Natural killer cell treated with Interleukin-12 subunit alpha and Interleukin-12 subunit beta and Interleukin-15 and Interleukin-18, amount 100 ng/mL, for 72 hours (primary cell): ENCODE results near the gene ITGB8. TPM values are rescaled to one million over a fixed set of nuclear protein-coding genes. Genes with fewer than 3 reads are reported as not detected.

Experiments used
- ATAC-seq, 2 donors: fragments of 150-1000 bp; cut with Tn5 transposase in 1 of 2; sonication (Bioruptor Pico), chemical (Tn5 transposase) in 1 of 2; 2 replicates each; pipeline ENCODE4 v1.10.0; 2021
- DNase-seq: peaks from one replicate; pipeline ENCODE4 v3.0.0; 2022; ENCODE audit warnings: low spot score
- H3K27ac Mint-ChIP-seq, 2 donors: 1 replicate in 1 of 2; 2 replicates in 1 of 2; pipeline ENCODE4 v1.8.0; 2022; ENCODE audit warnings: mixed read lengths in 2 of 2, mild to moderate bottlenecking in 1 of 2, moderate library complexity in 1 of 2
- H3K27me3 Mint-ChIP-seq, 2 donors: 1 replicate in 1 of 2; 2 replicates in 1 of 2; pipeline ENCODE4 v1.8.0; 2022; ENCODE audit warnings: mixed read lengths in 2 of 2
- H3K36me3 Mint-ChIP-seq: one replicate; pipeline ENCODE4 v1.8.0; 2022; ENCODE audit warnings: mixed read lengths
- H3K4me1 Mint-ChIP-seq, 2 donors: 1 replicate in 1 of 2; 2 replicates in 1 of 2; pipeline ENCODE4 v1.8.0; 2022; ENCODE audit warnings: low read depth in 2 of 2, mixed read lengths in 2 of 2, mild to moderate bottlenecking in 1 of 2
- H3K4me3 Mint-ChIP-seq: one replicate; pipeline ENCODE4 v1.8.0; 2022; ENCODE audit warnings: mixed read lengths
- H3K9me3 Mint-ChIP-seq: 2 replicates; pipeline ENCODE4 v1.8.0; 2022; ENCODE audit warnings: mixed read lengths
- total RNA-seq, 2 donors: library from RNA; stranded (reverse); gene quantifications; one replicate each; pipeline ENCODE4 v1.2.3, GENCODE V29; 2022

The ITGB8 gene
- total RNA-seq, 2 donors from 2014 or later: 0.10 to 1.3 TPM

GRCh38 chr7:20354610-20355528 is 24.2 kb downstream of the ITGB8 start:
- no peaks in the 10 kb centered on the region for H3K9me3 Mint-ChIP-seq
- peak in 1 of 2 donors; percentile 24 for ATAC-seq

GRCh38 chr7:20358106-20358505 is 27.4 kb downstream of the ITGB8 start:
- Mint-ChIP-seq H3K9me3 (peaks cover 3% of the 10 kb centered on the region), H3K36me3 (no peaks in the 10 kb centered on the region), H3K27me3 (peaks cover 0 to 2% of the 10 kb centered on the region in 2 donors), H3K4me3 (no peak overlapping the region), H3K27ac (no peak overlapping the region), H3K4me1 (no peaks in the 10 kb centered on the region)
- ATAC-seq (no peak), DNase-seq (no peak)

More at GRCh38 chr7:20354610-20355528, 24.2 kb downstream of the ITGB8 start:
- no peak for DNase-seq
- no peaks in the 10 kb centered on the region for H3K4me1 Mint-ChIP-seq
- no peaks in the 10 kb centered on the region for H3K36me3 Mint-ChIP-seq
- no peak overlapping the region for H3K4me3 Mint-ChIP-seq
- no peak overlapping the region for H3K27ac Mint-ChIP-seq
- no peaks in the 10 kb centered on the region for H3K27me3 Mint-ChIP-seq

GRCh38 chr7:20358762-20359282 is 28.1 kb downstream of the ITGB8 start:
- H3K27me3 Mint-ChIP-seq: peaks cover 0 to 2% of the 10 kb centered on the region in 2 donors
- H3K4me1 Mint-ChIP-seq: no peaks in the 10 kb centered on the region
- no peak overlapping the region for H3K27ac Mint-ChIP-seq
- DNase-seq: no peak
- H3K36me3 Mint-ChIP-seq: no peaks in the 10 kb centered on the region
- no peak for ATAC-seq
- H3K4me3 Mint-ChIP-seq: no peak overlapping the region
- peaks cover 3% of the 10 kb centered on the region for H3K9me3 Mint-ChIP-seq

GRCh38 chr7:20359341-20359963 is 28.8 kb downstream of the ITGB8 start:
- H3K4me1 Mint-ChIP-seq: no peaks in the 10 kb centered on the region
- no peak for ATAC-seq
- no peaks in the 10 kb centered on the region for H3K36me3 Mint-ChIP-seq
- H3K27me3 Mint-ChIP-seq: peaks cover 0 to 2% of the 10 kb centered on the region in 2 donors
- DNase-seq: no peak
- no peak overlapping the region for H3K4me3 Mint-ChIP-seq
- peaks cover 3% of the 10 kb centered on the region for H3K9me3 Mint-ChIP-seq
- H3K27ac Mint-ChIP-seq: no peak overlapping the region

- Mint-ChIP-seq H3K36me3 (no peaks in the 10 kb centered on the region), H3K9me3 (peaks cover 4% of the 10 kb centered on the region), H3K4me1 (no peaks in the 10 kb centered on the region), H3K27me3 (peaks cover 0 to 2% of the 10 kb centered on the region in 2 donors), H3K4me3 (no peak overlapping the region), H3K27ac (no peak overlapping the region)
- no peak for DNase-seq
- ATAC-seq: no peak
These were observed 32.0 kb downstream of the ITGB8 start for GRCh38 chr7:20362574-20363253.

- Mint-ChIP-seq H3K36me3 (no peaks in the 10 kb centered on the region), H3K9me3 (peaks cover 7% of the 10 kb centered on the region), H3K27me3 (peaks cover 0 to 2% of the 10 kb centered on the region in 2 donors), H3K4me1 (no peaks in the 10 kb centered on the region), H3K4me3 (no peak overlapping the region), H3K27ac (no peak overlapping the region)
- ATAC-seq: no peak
- no peak for DNase-seq
These were observed 34.0 kb downstream of the ITGB8 start for GRCh38 chr7:20364571-20365196.

- Mint-ChIP-seq H3K4me3 (no peak overlapping the region), H3K4me1 (no peaks in the 10 kb centered on the region), H3K36me3 (no peaks in the 10 kb centered on the region), H3K27ac (no peak overlapping the region), H3K9me3 (peaks cover 7% of the 10 kb centered on the region), H3K27me3 (peaks cover 0 to 2% of the 10 kb centered on the region in 2 donors)
- no peak for ATAC-seq
- DNase-seq: no peak
These were observed 34.8 kb downstream of the ITGB8 start for GRCh38 chr7:20365486-20365885.

- no peaks in the 10 kb centered on the region for H3K4me1 Mint-ChIP-seq
- H3K27ac Mint-ChIP-seq: no peak overlapping the region
- ATAC-seq: no peak
- H3K36me3 Mint-ChIP-seq: no peaks in the 10 kb centered on the region
- peaks cover 8% of the 10 kb centered on the region for H3K9me3 Mint-ChIP-seq
- no peaks in the 10 kb centered on the region for H3K27me3 Mint-ChIP-seq
- DNase-seq: no peak
- no peak overlapping the region for H3K4me3 Mint-ChIP-seq
These were observed 43.7 kb downstream of the ITGB8 start for GRCh38 chr7:20374399-20374798.

- H3K4me1 Mint-ChIP-seq: no peaks in the 10 kb centered on the region
- ATAC-seq (no peak), DNase-seq (no peak)
- H3K36me3 Mint-ChIP-seq: no peaks in the 10 kb centered on the region
- no peak overlapping the region for H3K27ac Mint-ChIP-seq
- no peak overlapping the region for H3K4me3 Mint-ChIP-seq
- H3K27me3 Mint-ChIP-seq: no peaks in the 10 kb centered on the region
- H3K9me3 Mint-ChIP-seq: peaks cover 8% of the 10 kb centered on the region
These were observed 46.1 kb downstream of the ITGB8 start for GRCh38 chr7:20376796-20377195.

- DNase-seq: no peak
- H3K27me3 Mint-ChIP-seq: no peaks in the 10 kb centered on the region
- H3K27ac Mint-ChIP-seq: no peak overlapping the region
- no peaks in the 10 kb centered on the region for H3K4me1 Mint-ChIP-seq
- no peaks in the 10 kb centered on the region for H3K9me3 Mint-ChIP-seq
- no peaks in the 10 kb centered on the region for H3K36me3 Mint-ChIP-seq
- H3K4me3 Mint-ChIP-seq: no peak overlapping the region
- ATAC-seq: no peak
These were observed 50.8 kb downstream of the ITGB8 start for GRCh38 chr7:20381406-20382034.

GRCh38 chr7:20383351-20383750 is 52.7 kb downstream of the ITGB8 start:
- no peaks in the 10 kb centered on the region for H3K27me3 Mint-ChIP-seq
- H3K4me3 Mint-ChIP-seq: no peak overlapping the region
- no peak for DNase-seq
- no peaks in the 10 kb centered on the region for H3K36me3 Mint-ChIP-seq
- H3K27ac Mint-ChIP-seq: no peak overlapping the region
- no peaks in the 10 kb centered on the region for H3K4me1 Mint-ChIP-seq
- ATAC-seq: no peak
- H3K9me3 Mint-ChIP-seq: no peaks in the 10 kb centered on the region

- no peak for ATAC-seq
- H3K27me3 Mint-ChIP-seq: no peaks in the 10 kb centered on the region
These were observed 54.4 kb downstream of the ITGB8 start for GRCh38 chr7:20385126-20385525.

GRCh38 chr7:20388084-20388483 is 57.4 kb downstream of the ITGB8 start:
- Mint-ChIP-seq H3K9me3 (no peaks in the 10 kb centered on the region), H3K27ac (no peak overlapping the region)

More at GRCh38 chr7:20385126-20385525, 54.4 kb downstream of the ITGB8 start:
- no peak for DNase-seq
- H3K9me3 Mint-ChIP-seq: no peaks in the 10 kb centered on the region
- H3K4me1 Mint-ChIP-seq: no peaks in the 10 kb centered on the region
- no peak overlapping the region for H3K4me3 Mint-ChIP-seq
- no peaks in the 10 kb centered on the region for H3K36me3 Mint-ChIP-seq
- H3K27ac Mint-ChIP-seq: no peak overlapping the region

More at GRCh38 chr7:20388084-20388483, 57.4 kb downstream of the ITGB8 start:
- no peak overlapping the region for H3K4me3 Mint-ChIP-seq
- DNase-seq (no peak), ATAC-seq (no peak)
- H3K27me3 Mint-ChIP-seq: no peaks in the 10 kb centered on the region
- H3K36me3 Mint-ChIP-seq: no peaks in the 10 kb centered on the region
- H3K4me1 Mint-ChIP-seq: no peaks in the 10 kb centered on the region
